ENCODE data around the gene AP4M1. TPM values are rescaled to one million over a fixed set of nuclear protein-coding genes. Genes with fewer than 3 reads are reported as not detected.
A peak's percentile ranks its signal among the peaks of the same experiment; 100 is the strongest.
"Not testable (repeated sequence)": the region's sequence is repeated elsewhere in the genome, so short reads cannot be mapped to it uniquely, and the experiment has no call there.

The AP4M1 gene
- polyA plus RNA-seq, 1 donor from 2014 or later: 100 TPM

DNA sequence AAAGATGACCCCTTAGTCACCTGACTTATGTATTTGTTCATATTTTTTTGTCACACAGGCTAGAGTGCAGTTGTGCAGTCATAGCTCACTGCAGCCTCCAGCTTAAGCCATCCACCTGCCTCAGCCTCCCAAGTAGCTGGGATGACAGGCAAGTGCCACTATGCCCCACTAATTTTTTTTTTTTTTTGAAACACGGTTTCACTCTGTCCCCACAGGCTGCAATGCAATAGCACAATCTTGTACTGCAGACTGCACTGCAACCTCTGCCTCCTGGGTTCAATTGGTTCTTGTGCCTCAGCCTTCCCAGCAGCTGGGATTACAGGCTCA lies 27.2 kb downstream of the AP4M1 start:
- H3K9me2 ChIP-seq (ENCODE audit: insufficient read depth, low read length): no peaks in the 10 kb centered on the region
- H3K4me2 ChIP-seq (ENCODE audit: low read length): peak overlapping the region; percentile 38
- no peak for TF ChIP-seq MXI1 (conservative IDR thresholded peaks at IDR 0.05; ENCODE audit: poor library complexity, severe bottlenecking)
- TF ChIP-seq TAF1 (IDR thresholded peaks at IDR 0.05; ENCODE audit: low read depth): no peak
- TF ChIP-seq SMC3 (conservative IDR thresholded peaks at IDR 0.05; ENCODE audit: poor library complexity): no peak
- TF ChIP-seq POLR2AphosphoS5 (IDR thresholded peaks at IDR 0.05): no peak
- TF ChIP-seq EP300 (conservative IDR thresholded peaks at IDR 0.05; ENCODE audit: poor library complexity, severe bottlenecking): no peak
- TF ChIP-seq, protein P1, sequence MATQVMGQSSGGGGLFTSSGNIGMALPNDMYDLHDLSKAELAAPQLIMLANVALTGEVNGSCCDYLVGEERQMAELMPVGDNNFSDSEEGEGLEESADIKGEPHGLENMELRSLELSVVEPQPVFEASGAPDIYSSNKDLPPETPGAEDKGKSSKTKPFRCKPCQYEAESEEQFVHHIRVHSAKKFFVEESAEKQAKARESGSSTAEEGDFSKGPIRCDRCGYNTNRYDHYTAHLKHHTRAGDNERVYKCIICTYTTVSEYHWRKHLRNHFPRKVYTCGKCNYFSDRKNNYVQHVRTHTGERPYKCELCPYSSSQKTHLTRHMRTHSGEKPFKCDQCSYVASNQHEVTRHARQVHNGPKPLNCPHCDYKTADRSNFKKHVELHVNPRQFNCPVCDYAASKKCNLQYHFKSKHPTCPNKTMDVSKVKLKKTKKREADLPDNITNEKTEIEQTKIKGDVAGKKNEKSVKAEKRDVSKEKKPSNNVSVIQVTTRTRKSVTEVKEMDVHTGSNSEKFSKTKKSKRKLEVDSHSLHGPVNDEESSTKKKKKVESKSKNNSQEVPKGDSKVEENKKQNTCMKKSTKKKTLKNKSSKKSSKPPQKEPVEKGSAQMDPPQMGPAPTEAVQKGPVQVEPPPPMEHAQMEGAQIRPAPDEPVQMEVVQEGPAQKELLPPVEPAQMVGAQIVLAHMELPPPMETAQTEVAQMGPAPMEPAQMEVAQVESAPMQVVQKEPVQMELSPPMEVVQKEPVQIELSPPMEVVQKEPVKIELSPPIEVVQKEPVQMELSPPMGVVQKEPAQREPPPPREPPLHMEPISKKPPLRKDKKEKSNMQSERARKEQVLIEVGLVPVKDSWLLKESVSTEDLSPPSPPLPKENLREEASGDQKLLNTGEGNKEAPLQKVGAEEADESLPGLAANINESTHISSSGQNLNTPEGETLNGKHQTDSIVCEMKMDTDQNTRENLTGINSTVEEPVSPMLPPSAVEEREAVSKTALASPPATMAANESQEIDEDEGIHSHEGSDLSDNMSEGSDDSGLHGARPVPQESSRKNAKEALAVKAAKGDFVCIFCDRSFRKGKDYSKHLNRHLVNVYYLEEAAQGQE (IDR thresholded peaks at IDR 0.05; ENCODE audit: borderline replicate concordance): no peak
- no peak for TF ChIP-seq EZH2 (IDR thresholded peaks at IDR 0.05; ENCODE audit: borderline replicate concordance, insufficient read depth, low read length, poor library complexity, severe bottlenecking)
- TF ChIP-seq RAD21 (conservative IDR thresholded peaks at IDR 0.05): no peak
- TF ChIP-seq, protein P2, sequence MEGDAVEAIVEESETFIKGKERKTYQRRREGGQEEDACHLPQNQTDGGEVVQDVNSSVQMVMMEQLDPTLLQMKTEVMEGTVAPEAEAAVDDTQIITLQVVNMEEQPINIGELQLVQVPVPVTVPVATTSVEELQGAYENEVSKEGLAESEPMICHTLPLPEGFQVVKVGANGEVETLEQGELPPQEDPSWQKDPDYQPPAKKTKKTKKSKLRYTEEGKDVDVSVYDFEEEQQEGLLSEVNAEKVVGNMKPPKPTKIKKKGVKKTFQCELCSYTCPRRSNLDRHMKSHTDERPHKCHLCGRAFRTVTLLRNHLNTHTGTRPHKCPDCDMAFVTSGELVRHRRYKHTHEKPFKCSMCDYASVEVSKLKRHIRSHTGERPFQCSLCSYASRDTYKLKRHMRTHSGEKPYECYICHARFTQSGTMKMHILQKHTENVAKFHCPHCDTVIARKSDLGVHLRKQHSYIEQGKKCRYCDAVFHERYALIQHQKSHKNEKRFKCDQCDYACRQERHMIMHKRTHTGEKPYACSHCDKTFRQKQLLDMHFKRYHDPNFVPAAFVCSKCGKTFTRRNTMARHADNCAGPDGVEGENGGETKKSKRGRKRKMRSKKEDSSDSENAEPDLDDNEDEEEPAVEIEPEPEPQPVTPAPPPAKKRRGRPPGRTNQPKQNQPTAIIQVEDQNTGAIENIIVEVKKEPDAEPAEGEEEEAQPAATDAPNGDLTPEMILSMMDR (IDR thresholded peaks at IDR 0.05; ENCODE audit: poor library complexity, severe bottlenecking): no peak
- H3K79me2 ChIP-seq (replicated peaks; ENCODE audit: insufficient read depth, low read length): no peaks in the 10 kb centered on the region
- H3K36me3 ChIP-seq (ENCODE audit: insufficient read depth, low read length): no peaks in the 10 kb centered on the region
- H3K27me3 ChIP-seq (ENCODE audit: insufficient read depth, low read depth, low read length): no peaks in the 10 kb centered on the region
- H2AFZ ChIP-seq (ENCODE audit: low read depth, low read length): no peak overlapping the region
- peaks cover 3% of the 10 kb centered on the region for H3F3A ChIP-seq (ENCODE audit: insufficient read depth, low read length, poor library complexity, severe bottlenecking)
- peak overlapping the region; percentile 87 for H3K4me3 ChIP-seq (ENCODE audit: low read length)
- no peaks in the 10 kb centered on the region for H4K20me1 ChIP-seq (ENCODE audit: insufficient read depth)
- H3K27ac ChIP-seq (ENCODE audit: low read length): peak overlapping the region; percentile 97
- H3K9ac ChIP-seq (ENCODE audit: low read length): peak overlapping the region; percentile 92
- no peaks in the 10 kb centered on the region for H3K9me3 ChIP-seq (ENCODE audit: low read length)

DNA sequence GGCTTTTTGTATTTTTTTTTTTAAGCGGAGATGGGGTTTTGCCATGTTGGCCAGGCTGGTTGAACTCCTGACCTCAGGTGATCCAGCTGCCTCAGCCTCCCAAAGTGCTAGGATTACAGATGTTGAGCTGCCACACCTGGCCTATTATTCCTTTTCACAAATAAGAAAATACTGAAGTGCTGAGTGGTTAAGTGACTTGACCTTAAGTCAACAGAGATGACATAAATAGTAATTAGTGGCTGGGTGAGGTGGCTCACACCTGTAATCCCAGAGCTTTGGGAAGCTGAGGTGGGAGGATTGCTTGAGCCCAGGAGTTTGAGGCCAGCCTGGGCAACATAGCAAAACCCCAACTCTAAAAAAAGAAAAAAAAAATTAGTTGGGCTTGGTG lies 28.8 kb downstream of the AP4M1 start:
- not testable (repeated sequence) for H3K9ac ChIP-seq (ENCODE audit: low read length); H4K20me1 ChIP-seq (ENCODE audit: insufficient read depth); H3K79me2 ChIP-seq (replicated peaks; ENCODE audit: insufficient read depth, low read length); H3K27me3 ChIP-seq (ENCODE audit: insufficient read depth, low read depth, low read length); H3K9me2 ChIP-seq (ENCODE audit: insufficient read depth, low read length); H3K9me3 ChIP-seq (ENCODE audit: low read length); H3K36me3 ChIP-seq (ENCODE audit: insufficient read depth, low read length); H3K27ac ChIP-seq (ENCODE audit: low read length); H2AFZ ChIP-seq (ENCODE audit: low read depth, low read length); H3K4me2 ChIP-seq (ENCODE audit: low read length); H3K4me3 ChIP-seq (ENCODE audit: low read length); H3F3A ChIP-seq (ENCODE audit: insufficient read depth, low read length, poor library complexity, severe bottlenecking)
